GM23338 (cell line): ENCODE data around the gene SMARCD2.

ENCODE experiments used
- CREB1 ChIP-seq: fragments of 250-450 bp; sonication (Bioruptor Pico); IDR thresholded peaks from 2 replicates; pipeline ENCODE4 v1.5.0; 2020; ENCODE audit warnings: low read depth, mild to moderate bottlenecking, moderate library complexity
- EZH2 ChIP-seq: fragments of 200-600 bp; sonication (generic); IDR thresholded peaks from one replicate; pipeline ENCODE4 v1.8.0; 2017; ENCODE audit warnings: antibody characterized with exemption, mild to moderate bottlenecking, low read depth; ENCODE audit not compliant: unreplicated experiment
- JUNB ChIP-seq: IDR thresholded peaks from one replicate; pipeline ENCODE4 v1.6.1; 2016; ENCODE audit warnings: antibody characterized with exemption; ENCODE audit not compliant: unreplicated experiment
- POLR2AphosphoS5 ChIP-seq: IDR thresholded peaks from 2 replicates; pipeline ENCODE4 v1.6.1; 2016; ENCODE audit warnings: antibody characterized with exemption, low read depth
- TF ChIP-seq, protein P1 (sequence below), 2 experiments: fragments of 200-600 bp in 1 of 2; sonication (generic) in 1 of 2; conservative IDR thresholded peaks; 2 replicates each; pipeline versions ENCODE4 v1.5.1 to v1.6.1; 2016 to 2017; ENCODE audit warnings: antibody characterized with exemption in 2 of 2, low read depth in 2 of 2, mild to moderate bottlenecking in 2 of 2, moderate library complexity in 1 of 2

DNA sequence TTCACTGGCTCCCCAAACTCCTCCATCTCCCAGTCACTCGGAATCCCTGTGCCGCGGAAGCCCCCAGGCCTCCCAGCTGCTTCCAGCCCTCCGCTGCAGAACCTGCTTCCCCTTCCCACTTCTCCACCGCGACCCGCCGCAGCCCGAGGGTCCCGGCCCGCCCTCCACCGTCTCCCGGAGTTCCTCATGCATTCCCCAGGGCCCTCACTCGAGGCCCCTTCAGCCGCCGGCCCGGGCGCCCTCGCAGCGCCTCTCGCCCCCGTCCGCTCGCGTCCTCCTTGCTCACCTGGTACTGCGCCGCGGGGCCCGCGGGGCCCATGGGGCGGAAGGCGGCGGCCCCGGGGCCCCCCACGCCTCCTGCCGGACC, 329 bp downstream of the SMARCD2 start:
- TF ChIP-seq JUNB (no peak), EZH2 (no peak), POLR2AphosphoS5 (no peak), CREB1 (CRISPR knock-in tag) (no peak)
- TF ChIP-seq, protein P1, sequence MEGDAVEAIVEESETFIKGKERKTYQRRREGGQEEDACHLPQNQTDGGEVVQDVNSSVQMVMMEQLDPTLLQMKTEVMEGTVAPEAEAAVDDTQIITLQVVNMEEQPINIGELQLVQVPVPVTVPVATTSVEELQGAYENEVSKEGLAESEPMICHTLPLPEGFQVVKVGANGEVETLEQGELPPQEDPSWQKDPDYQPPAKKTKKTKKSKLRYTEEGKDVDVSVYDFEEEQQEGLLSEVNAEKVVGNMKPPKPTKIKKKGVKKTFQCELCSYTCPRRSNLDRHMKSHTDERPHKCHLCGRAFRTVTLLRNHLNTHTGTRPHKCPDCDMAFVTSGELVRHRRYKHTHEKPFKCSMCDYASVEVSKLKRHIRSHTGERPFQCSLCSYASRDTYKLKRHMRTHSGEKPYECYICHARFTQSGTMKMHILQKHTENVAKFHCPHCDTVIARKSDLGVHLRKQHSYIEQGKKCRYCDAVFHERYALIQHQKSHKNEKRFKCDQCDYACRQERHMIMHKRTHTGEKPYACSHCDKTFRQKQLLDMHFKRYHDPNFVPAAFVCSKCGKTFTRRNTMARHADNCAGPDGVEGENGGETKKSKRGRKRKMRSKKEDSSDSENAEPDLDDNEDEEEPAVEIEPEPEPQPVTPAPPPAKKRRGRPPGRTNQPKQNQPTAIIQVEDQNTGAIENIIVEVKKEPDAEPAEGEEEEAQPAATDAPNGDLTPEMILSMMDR (conservative IDR thresholded peaks at IDR 0.05; ENCODE audit: low read depth in 2 of 2): no peak
